BJ (cell line): ENCODE measurements around the gene CTNNAL1. TPM values are rescaled to one million over a fixed set of nuclear protein-coding genes. Genes with fewer than 3 reads are reported as not detected.

Source experiments
- CTCF ChIA-PET: fragments of 350-600 bp; formaldehyde crosslinking; extraction: SDS; loops from one replicate; lab custom pipeline; 2021; ENCODE audit warnings: antibody characterized with exemption, inconsistent platforms; lab: Yijun Ruan, JAX
- POLR2A ChIA-PET: fragments of 300-600 bp; sonication (Branson Sonifier 250); formaldehyde crosslinking; extraction: SDS; loops from one replicate; lab custom pipeline; 2021; ENCODE audit warnings: antibody characterized with exemption; lab: Charles Lee
- DNase-seq: peaks from one replicate; pipeline ENCODE4 v3.0.0-alpha.2; 2011; ENCODE audit warnings: low read depth
- H3K27me3 ChIP-seq: 2 replicates; pipeline ENCODE4 v1.6.0; 2011; ENCODE audit warnings: low read length; ENCODE audit not compliant: control insufficient read depth, insufficient read depth
- H3K36me3 ChIP-seq: 2 replicates; pipeline ENCODE4 v1.5.1; 2011; ENCODE audit warnings: low read length; ENCODE audit not compliant: control insufficient read depth, insufficient read depth
- H3K4me3 ChIP-seq: 2 replicates; pipeline ENCODE4 v1.5.1; 2011; ENCODE audit warnings: low read depth, mild to moderate bottlenecking, control low read depth, low read length
- polyA plus RNA-seq: library from polyadenylated mRNA; depleted of rRNA; stranded (reverse); fragments of >200 nt; gene quantifications from 2 replicates; pipeline ENCODE4 v1.2.3, GENCODE V29; 2011
- TF ChIP-seq, protein P1 (sequence below): IDR thresholded peaks from 2 replicates; pipeline ENCODE4 v1.5.1; 2011; ENCODE audit warnings: low read depth, mild to moderate bottlenecking, control low read depth, inconsistent platforms, low read length, moderate library complexity; ENCODE audit not compliant: insufficient read depth

The CTNNAL1 gene
- polyA plus RNA-seq, 1 experiment, result 32.6 TPM

DNA sequence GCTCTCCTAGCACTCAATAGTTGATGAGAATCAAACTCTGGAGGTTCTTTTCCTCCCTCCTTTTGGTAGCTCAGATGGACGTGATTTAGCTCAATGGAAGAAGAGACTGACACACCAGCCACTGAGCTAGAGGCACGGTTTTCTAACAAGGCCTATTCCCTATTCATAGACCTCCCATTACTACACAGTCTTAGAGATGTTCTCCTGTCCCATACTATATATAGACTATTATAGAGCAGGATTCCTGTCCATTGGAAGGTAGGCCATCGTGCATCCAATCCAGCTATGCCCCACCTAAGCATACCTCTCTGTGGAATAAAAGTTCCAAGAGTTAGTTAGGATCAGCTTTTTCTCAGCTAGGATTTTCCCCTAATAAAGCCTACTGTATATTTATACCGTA, 30.3 kb upstream of the CTNNAL1 start:
- POLR2A ChIA-PET, result no interaction called here
- Histone ChIP-seq H3K4me3 (no peak overlapping the region), H3K36me3 (peaks cover 2% of the 10 kb centered on the region), H3K27me3 (no peaks in the 10 kb centered on the region)
- TF ChIP-seq, protein P1, sequence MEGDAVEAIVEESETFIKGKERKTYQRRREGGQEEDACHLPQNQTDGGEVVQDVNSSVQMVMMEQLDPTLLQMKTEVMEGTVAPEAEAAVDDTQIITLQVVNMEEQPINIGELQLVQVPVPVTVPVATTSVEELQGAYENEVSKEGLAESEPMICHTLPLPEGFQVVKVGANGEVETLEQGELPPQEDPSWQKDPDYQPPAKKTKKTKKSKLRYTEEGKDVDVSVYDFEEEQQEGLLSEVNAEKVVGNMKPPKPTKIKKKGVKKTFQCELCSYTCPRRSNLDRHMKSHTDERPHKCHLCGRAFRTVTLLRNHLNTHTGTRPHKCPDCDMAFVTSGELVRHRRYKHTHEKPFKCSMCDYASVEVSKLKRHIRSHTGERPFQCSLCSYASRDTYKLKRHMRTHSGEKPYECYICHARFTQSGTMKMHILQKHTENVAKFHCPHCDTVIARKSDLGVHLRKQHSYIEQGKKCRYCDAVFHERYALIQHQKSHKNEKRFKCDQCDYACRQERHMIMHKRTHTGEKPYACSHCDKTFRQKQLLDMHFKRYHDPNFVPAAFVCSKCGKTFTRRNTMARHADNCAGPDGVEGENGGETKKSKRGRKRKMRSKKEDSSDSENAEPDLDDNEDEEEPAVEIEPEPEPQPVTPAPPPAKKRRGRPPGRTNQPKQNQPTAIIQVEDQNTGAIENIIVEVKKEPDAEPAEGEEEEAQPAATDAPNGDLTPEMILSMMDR, result no peak
- no peak for DNase-seq
- CTCF ChIA-PET, result interaction anchor here (1.4 kb wide), 1 partner anchor 39 kb away, joined by 5 read pairs; no protein-coding TSS in a partner anchor

DNA sequence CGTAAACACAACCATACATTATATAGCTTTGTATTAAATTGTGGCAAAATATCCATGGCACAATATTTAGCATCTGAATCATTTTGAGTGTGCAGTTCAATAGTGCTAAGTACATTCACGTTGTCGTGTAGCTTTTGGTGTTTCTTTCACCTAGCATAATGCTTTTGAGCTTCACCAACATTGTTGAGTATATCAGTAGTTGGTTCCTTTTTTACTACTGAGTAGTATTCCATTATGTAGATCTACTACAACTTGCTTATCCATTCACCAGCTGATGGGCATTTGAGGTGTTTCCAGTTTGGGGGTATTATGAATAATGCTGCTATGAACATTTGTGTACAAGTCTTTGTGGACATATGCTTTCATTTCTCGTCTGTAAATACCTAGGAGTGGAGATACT, 27.3 kb upstream of the CTNNAL1 start:
- no peak for DNase-seq
- no peak overlapping the region for H3K4me3 ChIP-seq
- H3K36me3 ChIP-seq, result peaks cover 2% of the 10 kb centered on the region
- TF ChIP-seq, protein P1, result no peak
- POLR2A ChIA-PET, result no interaction called here
- CTCF ChIA-PET, result interaction anchor here (0.8 kb wide), 1 partner anchor 11 kb away, joined by 3 read pairs; no protein-coding TSS in a partner anchor
- H3K27me3 ChIP-seq, result no peaks in the 10 kb centered on the region

DNA sequence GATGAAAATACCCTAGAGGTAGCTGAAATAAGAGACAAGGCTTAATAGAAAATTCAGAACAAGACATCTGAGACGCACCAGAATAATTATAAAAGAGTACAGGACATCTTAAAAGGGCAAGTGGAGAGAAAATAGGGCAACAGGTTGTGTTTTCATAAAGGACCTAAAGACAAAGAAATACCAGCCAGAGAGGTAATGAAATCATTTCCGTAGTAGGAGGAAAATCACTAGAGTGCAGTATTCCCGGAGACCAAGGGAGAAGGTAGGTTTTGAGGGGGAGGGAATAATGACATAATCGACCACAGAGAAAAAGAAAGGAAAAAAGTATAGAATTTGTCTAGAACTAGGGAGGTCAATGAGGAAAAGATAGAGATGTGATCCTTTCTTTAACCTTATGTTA, 26.2 kb upstream of the CTNNAL1 start:
- ChIA-PET CTCF (no interaction called here), POLR2A (no interaction called here)
- DNase-seq, result no peak
- H3K4me3 ChIP-seq, result no peak overlapping the region
- TF ChIP-seq, protein P1, result no peak
- H3K36me3 ChIP-seq, result no peaks in the 10 kb centered on the region; the same call in 1 of the 2 replicates
- H3K27me3 ChIP-seq, result no peaks in the 10 kb centered on the region

DNA sequence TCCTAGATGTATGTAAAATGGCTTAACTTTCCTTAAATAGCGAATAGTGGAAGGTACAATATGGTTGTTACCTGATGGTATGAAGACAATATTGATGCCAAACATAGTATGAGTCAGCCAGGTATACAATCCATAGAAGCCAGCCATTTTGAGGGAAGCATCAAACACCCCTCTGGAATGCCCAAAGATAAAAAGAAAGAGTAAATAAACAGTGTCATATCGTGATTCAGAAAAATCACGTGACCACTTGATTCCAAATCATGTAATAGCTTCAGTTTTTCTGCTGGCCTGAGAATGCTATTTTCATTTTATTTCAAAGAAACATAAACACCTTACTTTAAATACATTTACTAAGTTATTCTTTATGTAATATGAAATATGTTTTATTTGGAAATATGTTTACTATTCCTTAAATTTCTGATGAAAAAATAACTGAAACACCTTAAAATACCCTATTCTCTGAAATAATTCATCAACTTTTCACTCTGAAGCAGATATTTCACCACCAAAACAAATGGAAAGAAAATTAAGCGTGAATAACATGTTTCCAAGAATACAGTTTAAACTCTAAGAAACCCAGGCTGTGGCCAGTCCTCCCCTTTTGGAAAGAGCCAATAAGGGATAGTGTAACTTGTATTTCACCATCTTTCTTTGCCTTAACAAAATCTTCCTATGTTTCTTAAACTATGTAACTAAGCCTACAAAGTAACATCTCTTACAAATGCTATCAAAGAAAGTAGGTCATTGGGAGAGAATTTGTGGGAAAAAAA, 24.8 kb upstream of the CTNNAL1 start:
- Histone ChIP-seq H3K36me3 (no peaks in the 10 kb centered on the region; the same call in 1 of the 2 replicates), H3K4me3 (no peak overlapping the region), H3K27me3 (no peaks in the 10 kb centered on the region)
- TF ChIP-seq, protein P1, result no peak
- no peak for DNase-seq
- ChIA-PET CTCF (no interaction called here), POLR2A (no interaction called here)

DNA sequence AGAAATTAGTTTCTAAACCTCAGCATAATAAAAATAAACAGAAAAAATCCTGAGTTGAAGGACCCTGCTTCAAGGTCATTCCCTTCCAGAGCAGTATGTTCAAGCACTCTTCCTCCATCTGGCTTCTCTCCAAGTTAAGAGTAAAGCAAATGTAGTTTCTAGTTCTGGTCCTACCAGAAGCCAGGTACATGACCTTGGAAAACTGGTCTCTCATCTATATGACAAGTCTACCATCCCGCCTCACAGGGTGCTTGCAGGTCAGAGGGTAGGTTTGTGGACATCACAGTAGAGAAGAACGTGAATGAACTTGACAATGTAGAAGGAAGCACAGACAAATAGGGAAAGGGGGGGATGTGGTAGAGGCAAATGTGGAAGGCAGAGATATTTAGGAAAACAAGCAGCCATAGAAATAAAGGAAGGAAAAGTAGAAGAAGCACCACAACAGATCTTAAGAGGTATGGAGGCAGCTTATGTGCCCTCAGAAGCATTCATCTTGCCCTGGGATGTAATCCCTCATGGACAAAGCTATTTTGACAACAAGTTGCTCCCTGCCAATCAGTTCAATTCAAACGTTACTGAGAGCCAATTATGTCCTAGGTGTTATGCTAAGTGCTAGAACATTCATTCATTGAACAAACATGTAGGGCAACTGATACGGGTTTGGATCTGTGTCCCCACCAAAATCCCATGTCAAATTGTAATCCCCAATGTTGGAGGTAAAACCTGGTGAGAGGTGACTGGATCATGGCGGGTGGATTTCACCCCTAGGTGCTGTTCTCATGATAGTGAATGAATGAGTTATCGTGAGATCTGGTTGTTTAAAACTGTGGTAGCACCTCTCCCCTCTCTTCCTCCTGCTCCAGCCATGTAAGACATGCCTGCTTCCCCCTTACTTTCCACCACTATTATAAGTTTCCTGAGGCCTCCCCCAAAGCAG, 23.7 kb upstream of the CTNNAL1 start:
- no peaks in the 10 kb centered on the region for H3K27me3 ChIP-seq
- TF ChIP-seq, protein P1, result no peak
- no peak for DNase-seq
- no peak overlapping the region for H3K4me3 ChIP-seq
- no peaks in the 10 kb centered on the region for H3K36me3 ChIP-seq
- POLR2A ChIA-PET, result no interaction called here
- CTCF ChIA-PET, result no interaction called here
